GM15510 (cell line): Measurements from ENCODE around the gene NPB.

Experiments used
- POLR2A ChIP-seq: IDR thresholded peaks from 3 replicates; pipeline ENCODE4 v1.6.1; 2011; ENCODE audit warnings: borderline replicate concordance; ENCODE audit not compliant: insufficient read length; ENCODE audit errors: extremely low read depth

The NPB gene

GRCh38 chr17:81867170-81867990 lies 34.7 kb upstream of the NPB start:
- peak; percentile 18 for TF ChIP-seq POLR2A

GRCh38 chr17:81867991-81868673 lies 33.9 kb upstream of the NPB start:
- peak; percentile 35 for TF ChIP-seq POLR2A

GRCh38 chr17:81868674-81869220 lies 33.3 kb upstream of the NPB start:
- TF ChIP-seq POLR2A, result no peak

- TF ChIP-seq POLR2A, result no peak
Measured at GRCh38 chr17:81869221-81870130, 32.6 kb upstream of the NPB start.

- peak; percentile 27 for TF ChIP-seq POLR2A
Measured at GRCh38 chr17:81870131-81870980, 31.7 kb upstream of the NPB start.

GRCh38 chr17:81870981-81871386 lies 31.1 kb upstream of the NPB start, which contains the start of gene ARHGDIA:
ARHGDIA (minus strand) TSS chr17:81871337; CDS start chr17:81869930, 1,407 bp downstream.
- TF ChIP-seq POLR2A, result no peak

GRCh38 chr17:81871387-81872230 lies 30.4 kb upstream of the NPB start:
- TF ChIP-seq POLR2A, result peak; percentile 88

- TF ChIP-seq POLR2A, result no peak
Measured at GRCh38 chr17:81877569-81877968, 24.5 kb upstream of the NPB start.

- TF ChIP-seq POLR2A, result no peak
Measured at GRCh38 chr17:81878294-81878693, 23.7 kb upstream of the NPB start.

- no peak for TF ChIP-seq POLR2A
Measured at GRCh38 chr17:81879121-81879520, 22.9 kb upstream of the NPB start.

- TF ChIP-seq POLR2A, result no peak
Measured at GRCh38 chr17:81884520-81884919, 17.5 kb upstream of the NPB start.

GRCh38 chr17:81884968-81885367 lies 17.1 kb upstream of the NPB start:
- TF ChIP-seq POLR2A, result no peak

- TF ChIP-seq POLR2A, result no peak
Measured at GRCh38 chr17:81885454-81885853, 16.6 kb upstream of the NPB start.
